Osteoblast (primary cell): ENCODE measurements around the gene RUNX3. TPM values are rescaled to one million over a fixed set of nuclear protein-coding genes. Genes with fewer than 3 reads are reported as not detected.

Source experiments
- DNase-seq: peaks from one replicate; pipeline ENCODE4 v3.0.0; 2011; ENCODE audit warnings: low spot score, mixed read lengths; ENCODE audit not compliant: insufficient read length; ENCODE audit errors: missing footprints
- H2AFZ ChIP-seq: 2 replicates; pipeline ENCODE4 v1.6.0; 2011; ENCODE audit warnings: mild to moderate bottlenecking, low read length
- H3K27ac ChIP-seq: 2 replicates; pipeline ENCODE4 v1.5.1; 2011; ENCODE audit warnings: mild to moderate bottlenecking, low read depth, low read length, moderate library complexity
- H3K27me3 ChIP-seq: 2 replicates; pipeline ENCODE4 v1.6.0; 2012; ENCODE audit warnings: mild to moderate bottlenecking, control low read depth, inconsistent platforms, low read length, moderate library complexity; ENCODE audit not compliant: insufficient read depth
- H3K36me3 ChIP-seq: 2 replicates; pipeline ENCODE4 v1.5.1; 2011; ENCODE audit warnings: mild to moderate bottlenecking, low read length, control low read depth, moderate library complexity; ENCODE audit not compliant: insufficient read depth
- H3K4me1 ChIP-seq: 2 replicates; pipeline ENCODE4 v1.5.1; 2011; ENCODE audit warnings: mild to moderate bottlenecking, low read length, control low read depth, moderate library complexity; ENCODE audit not compliant: insufficient read depth
- H3K4me2 ChIP-seq: 2 replicates; pipeline ENCODE4 v1.6.0; 2011; ENCODE audit warnings: mild to moderate bottlenecking, low read length; ENCODE audit not compliant: insufficient read depth
- H3K4me3 ChIP-seq: fragments of 200-600 bp; sonication (generic); 3 replicates; pipeline ENCODE4 v1.5.1; 2012; ENCODE audit warnings: mild to moderate bottlenecking, low read length, inconsistent platforms; ENCODE audit not compliant: insufficient read depth
- H3K79me2 ChIP-seq: 2 replicates; pipeline ENCODE4 v1.6.0; 2012; ENCODE audit warnings: mild to moderate bottlenecking, low read length, control low read depth, inconsistent platforms; ENCODE audit not compliant: insufficient read depth
- H3K9me3 ChIP-seq: 2 replicates; pipeline ENCODE4 v1.5.1; 2011; ENCODE audit warnings: low read depth, low read length, control low read depth
- H4K20me1 ChIP-seq: 2 replicates; pipeline ENCODE4 v1.6.0; 2012; ENCODE audit warnings: mild to moderate bottlenecking, low read length, control low read depth; ENCODE audit not compliant: insufficient read depth
- CTCF ChIP-seq: IDR thresholded peaks from 2 replicates; pipeline ENCODE4 v1.5.1; 2011; ENCODE audit warnings: mild to moderate bottlenecking, low read depth, low read length, moderate library complexity; ENCODE audit errors: extremely low read depth
- total RNA-seq: library from RNA; depleted of rRNA; stranded (reverse); fragments of >200 nt; gene quantifications from 2 replicates; pipeline ENCODE4 v1.2.3, GENCODE V29; 2012

The RUNX3 gene
- total RNA-seq, 1 donor, result 3.6 TPM

GRCh38 chr1:24890887-24891286 is 39.2 kb downstream of the RUNX3 start:
- H3K9me3 ChIP-seq, result no peaks in the 10 kb centered on the region
- no peak overlapping the region for H3K4me2 ChIP-seq
- H3K27ac ChIP-seq, result no peak overlapping the region
- H3K4me3 ChIP-seq, result no peak overlapping the region
- H2AFZ ChIP-seq, result no peak overlapping the region
- no peaks in the 10 kb centered on the region for H3K36me3 ChIP-seq
- H4K20me1 ChIP-seq, result no peaks in the 10 kb centered on the region
- H3K27me3 ChIP-seq, result no peaks in the 10 kb centered on the region
- peaks cover 4% of the 10 kb centered on the region for H3K4me1 ChIP-seq
- H3K79me2 ChIP-seq, result no peaks in the 10 kb centered on the region
- TF ChIP-seq CTCF, result no peak
- DNase-seq, result no peak

GRCh38 chr1:24888971-24889676 is 41.0 kb downstream of the RUNX3 start:
- H2AFZ ChIP-seq, result no peak overlapping the region
- TF ChIP-seq CTCF, result no peak
- no peaks in the 10 kb centered on the region for H3K9me3 ChIP-seq
- H3K79me2 ChIP-seq, result no peaks in the 10 kb centered on the region
- H3K36me3 ChIP-seq, result no peaks in the 10 kb centered on the region
- H3K4me1 ChIP-seq, result peaks cover 4% of the 10 kb centered on the region
- peaks cover 2% of the 10 kb centered on the region for H3K27me3 ChIP-seq
- no peak overlapping the region for H3K27ac ChIP-seq
- peak overlapping the region; percentile 37 for H3K4me2 ChIP-seq
- H3K4me3 ChIP-seq, result no peak overlapping the region
- H4K20me1 ChIP-seq, result no peaks in the 10 kb centered on the region
- peak; percentile 92 for DNase-seq

GRCh38 chr1:24888061-24888970 is 41.8 kb downstream of the RUNX3 start:
- no peak for DNase-seq
- H3K4me3 ChIP-seq, result no peak overlapping the region
- H3K4me2 ChIP-seq, result no peak overlapping the region
- H3K4me1 ChIP-seq, result peaks cover 4% of the 10 kb centered on the region
- no peaks in the 10 kb centered on the region for H3K79me2 ChIP-seq
- H3K36me3 ChIP-seq, result no peaks in the 10 kb centered on the region
- H4K20me1 ChIP-seq, result no peaks in the 10 kb centered on the region
- no peak for TF ChIP-seq CTCF
- H3K27ac ChIP-seq, result no peak overlapping the region
- peaks cover under 1% of the 10 kb centered on the region for H3K9me3 ChIP-seq
- peaks cover 4% of the 10 kb centered on the region for H3K27me3 ChIP-seq
- H2AFZ ChIP-seq, result no peak overlapping the region

- DNase-seq, result no peak
Observed at GRCh38 chr1:24886241-24886640, 43.8 kb downstream of the RUNX3 start.

More at GRCh38 chr1:24886241-24886640, 43.8 kb downstream of the RUNX3 start:
- Histone ChIP-seq H3K36me3 (no peaks in the 10 kb centered on the region), H3K4me3 (no peak overlapping the region), H3K79me2 (no peaks in the 10 kb centered on the region), H2AFZ (no peak overlapping the region), H3K27me3 (peaks cover 18% of the 10 kb centered on the region), H3K27ac (no peak overlapping the region), H4K20me1 (no peaks in the 10 kb centered on the region), H3K9me3 (peaks cover 2% of the 10 kb centered on the region), H3K4me1 (peaks cover 4% of the 10 kb centered on the region), H3K4me2 (no peak overlapping the region)
- TF ChIP-seq CTCF, result no peak
